CD1c-positive myeloid dendritic cell (primary cell): ENCODE measurements around the gene ZNF433.

ENCODE experiments used
- DNase-seq: peaks from one replicate; pipeline ENCODE4 v3.0.0-alpha.2; 2016; ENCODE audit errors: extremely low spot score

Gene ZNF433

GRCh38 chr19:11989112-11989456, 46.4 kb downstream of the ZNF433 start:
- no peak for DNase-seq

- DNase-seq = peak; percentile 97
These were observed 47.8 kb downstream of the ZNF433 start for GRCh38 chr19:11987405-11988281.

GRCh38 chr19:11986754-11987153, 48.7 kb downstream of the ZNF433 start:
- no peak for DNase-seq

GRCh38 chr19:11984986-11985385, 50.5 kb downstream of the ZNF433 start:
- DNase-seq = peak; percentile 3

GRCh38 chr19:11982526-11982925, 53.0 kb downstream of the ZNF433 start:
- DNase-seq = no peak

- DNase-seq = no peak
These were observed 56.0 kb downstream of the ZNF433 start for GRCh38 chr19:11979527-11979926.

- no peak for DNase-seq
These were observed 56.9 kb downstream of the ZNF433 start for GRCh38 chr19:11978492-11979100.

GRCh38 chr19:11973019-11973810, 62.3 kb downstream of the ZNF433 start:
- DNase-seq = no peak

- DNase-seq = peak; percentile 60
These were observed 64.4 kb downstream of the ZNF433 start for GRCh38 chr19:11971041-11971440.

- DNase-seq = peak; percentile 17
These were observed 65.3 kb downstream of the ZNF433 start for GRCh38 chr19:11970174-11970573.

- DNase-seq = peak; percentile 92
These were observed 70.4 kb downstream of the ZNF433 start, which contains the start of gene ZNF763 for GRCh38 chr19:11964858-11965645. TSS of gene ZNF763 (plus strand) at chr19:11965040. CDS start at chr19:11965209, 169 bp downstream.
